ENCODE results near the gene KRTAP10-1.

The KRTAP10-1 gene

GRCh38 chr21:44539991-44540666 is at the start of gene KRTAP10-1:
Gene KRTAP10-1 (minus strand): TSS chr21:44540195. CDS start chr21:44540150, 45 bp downstream.
- DNase-seq (ENCODE audit: low read depth), result no peak
- H3K4me3 ChIP-seq (replicated peaks; ENCODE audit: low read depth, low read length), result no peak within 1 kb of the TSS
- no peak for TF ChIP-seq CTCF (IDR thresholded peaks at IDR 0.05; ENCODE audit: low read length, missing control alignments)

- DNase-seq (ENCODE audit: low read depth), result no peak
- no peak overlapping the region for H3K4me3 ChIP-seq (replicated peaks; ENCODE audit: low read depth, low read length)
- no peak for TF ChIP-seq CTCF (IDR thresholded peaks at IDR 0.05; ENCODE audit: low read length, missing control alignments)
Measured at GRCh38 chr21:44589094-44589493, 49.1 kb upstream of the KRTAP10-1 start.

GRCh38 chr21:44585892-44586291 is 45.9 kb upstream of the KRTAP10-1 start:
- DNase-seq (ENCODE audit: low read depth), result no peak
- TF ChIP-seq CTCF (IDR thresholded peaks at IDR 0.05; ENCODE audit: low read length, missing control alignments), result no peak

GRCh38 chr21:44583800-44584147 is 43.8 kb upstream of the KRTAP10-1 start:
- no peak overlapping the region for H3K4me3 ChIP-seq (replicated peaks; ENCODE audit: low read depth, low read length)
- DNase-seq (ENCODE audit: low read depth), result no peak
- TF ChIP-seq CTCF (IDR thresholded peaks at IDR 0.05; ENCODE audit: low read length, missing control alignments), result no peak

More at GRCh38 chr21:44585892-44586291, 45.9 kb upstream of the KRTAP10-1 start:
- H3K4me3 ChIP-seq (replicated peaks; ENCODE audit: low read depth, low read length), result no peak overlapping the region

- no peak for TF ChIP-seq CTCF (IDR thresholded peaks at IDR 0.05; ENCODE audit: low read length, missing control alignments)
- no peak overlapping the region for H3K4me3 ChIP-seq (replicated peaks; ENCODE audit: low read depth, low read length)
- no peak for DNase-seq (ENCODE audit: low read depth)
Measured at GRCh38 chr21:44583089-44583799, 43.2 kb upstream of the KRTAP10-1 start.

GRCh38 chr21:44582055-44582454 is 42.1 kb upstream of the KRTAP10-1 start:
- TF ChIP-seq CTCF (IDR thresholded peaks at IDR 0.05; ENCODE audit: low read length, missing control alignments), result no peak
- no peak for DNase-seq (ENCODE audit: low read depth)

More at GRCh38 chr21:44582055-44582454, 42.1 kb upstream of the KRTAP10-1 start:
- H3K4me3 ChIP-seq (replicated peaks; ENCODE audit: low read depth, low read length), result no peak overlapping the region

Data from fibroblast of pulmonary artery (primary cell).